OCI-M1 (cell line): Measurements from ENCODE around the gene SEMA6B.

Experiments used
- DNase-seq: peaks from one replicate; lab custom pipeline; 2025; lab: John Stamatoyannopoulos, UW

The SEMA6B gene

DNA sequence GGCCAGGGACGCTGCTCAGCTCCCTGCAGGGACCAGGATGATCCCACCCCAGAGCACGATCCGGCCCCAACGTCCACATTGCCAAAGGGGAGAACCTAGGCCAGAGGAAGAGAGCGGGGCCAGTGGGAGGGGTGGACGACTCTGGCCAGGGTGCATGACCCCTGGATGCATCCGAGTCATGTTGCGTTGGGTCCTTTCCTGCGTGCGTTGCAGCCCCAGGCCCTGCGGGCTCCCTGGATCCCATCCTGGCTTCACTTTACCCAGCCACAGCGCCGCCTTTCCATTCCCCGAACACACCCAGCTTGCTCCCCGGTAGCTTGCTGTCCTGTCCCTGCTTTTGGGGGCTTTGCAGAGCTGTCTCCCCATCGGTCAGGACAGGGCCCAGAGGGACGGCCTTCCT lies 51.7 kb downstream of the SEMA6B start:
- no peak for DNase-seq

DNA sequence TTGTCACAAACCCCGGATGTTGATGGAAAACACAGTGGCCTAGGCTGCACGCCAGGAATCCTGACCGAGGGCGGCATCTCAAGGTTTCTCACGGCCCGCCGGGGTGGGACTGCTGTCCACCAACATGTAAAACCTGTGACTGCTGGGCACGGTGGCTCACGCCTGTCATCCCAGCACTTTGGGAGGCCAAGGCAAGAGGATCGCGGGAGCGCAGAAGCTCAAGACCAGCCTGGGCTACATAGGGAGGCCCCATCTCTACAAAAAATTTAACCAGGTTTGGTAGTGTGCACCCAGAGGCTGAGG lies 52.4 kb downstream of the SEMA6B start:
- DNase-seq, result no peak

DNA sequence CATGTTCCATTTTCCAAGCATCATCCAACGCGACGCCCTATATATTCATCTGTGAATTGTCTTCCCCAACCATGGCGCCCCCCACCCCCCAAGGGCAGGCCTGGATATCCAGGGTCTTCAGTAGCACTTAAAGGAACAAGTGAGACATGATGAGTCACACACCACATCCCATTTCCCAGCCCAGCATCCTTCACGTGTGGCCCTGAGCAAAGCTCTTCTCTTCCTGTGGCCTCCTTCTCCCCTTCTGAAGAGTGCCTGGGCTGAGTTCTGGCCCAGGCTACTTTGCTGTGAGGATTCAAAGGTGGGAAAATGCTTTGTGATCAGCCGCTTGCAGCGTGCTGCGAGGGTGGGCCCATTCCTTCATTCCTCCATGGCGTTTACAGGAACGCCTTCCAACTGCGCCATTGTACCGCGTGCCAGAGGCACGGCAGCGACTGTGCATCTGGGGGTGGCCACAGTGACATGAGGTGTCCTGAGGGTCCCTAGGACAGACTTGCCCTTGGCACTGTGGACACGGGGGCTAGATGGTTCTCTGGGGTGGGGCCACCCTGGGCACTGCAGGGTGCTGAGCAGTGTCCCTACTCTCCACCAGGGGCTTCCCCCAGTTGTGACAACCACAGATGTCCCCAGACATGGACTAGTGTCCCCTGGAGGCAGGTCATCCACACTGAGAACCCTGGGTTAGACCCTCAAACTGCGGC lies 52.9 kb downstream of the SEMA6B start:
- no peak for DNase-seq

DNA sequence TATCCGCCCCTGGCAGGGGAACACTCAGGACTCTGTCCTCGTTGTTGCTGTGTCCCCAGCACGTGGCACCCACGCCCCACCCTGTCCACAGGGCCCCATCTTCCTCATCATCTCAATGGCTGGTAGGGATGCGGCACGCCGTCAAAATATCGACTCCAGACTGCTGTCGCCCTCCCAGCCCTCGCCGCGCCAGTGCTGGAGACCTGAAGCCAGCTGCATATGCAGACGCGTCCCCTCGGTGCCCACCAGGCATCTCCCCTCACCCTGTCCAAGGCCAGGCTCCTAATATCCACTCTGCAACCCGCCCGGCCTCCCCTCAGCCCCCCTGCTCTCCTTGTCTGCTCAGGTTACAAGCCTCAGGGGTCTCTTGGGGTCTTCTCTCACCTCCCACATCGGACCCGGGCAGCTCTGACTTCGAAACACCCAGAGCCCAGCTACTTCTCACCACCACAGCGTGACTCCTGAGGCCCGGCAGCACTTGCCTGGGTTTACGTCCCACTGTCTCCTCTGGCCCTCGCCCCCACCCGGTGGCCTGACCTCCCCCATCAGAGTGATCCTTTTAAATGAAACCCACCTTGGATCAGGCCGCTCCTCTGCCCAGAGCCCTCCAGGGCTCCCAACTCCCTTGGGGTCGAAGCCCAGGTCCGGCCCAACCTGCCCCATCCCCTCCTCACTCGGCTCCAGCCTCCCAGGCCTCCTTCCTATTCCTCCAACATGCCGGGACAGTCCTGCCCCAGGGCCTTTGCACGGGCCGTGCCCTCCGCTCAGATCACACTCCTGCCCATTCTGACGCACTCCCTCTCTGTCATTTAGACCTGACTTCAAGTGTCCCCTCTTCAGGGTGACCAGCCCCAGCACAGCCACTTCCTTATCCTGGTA lies 53.7 kb downstream of the SEMA6B start:
- DNase-seq, result no peak

DNA sequence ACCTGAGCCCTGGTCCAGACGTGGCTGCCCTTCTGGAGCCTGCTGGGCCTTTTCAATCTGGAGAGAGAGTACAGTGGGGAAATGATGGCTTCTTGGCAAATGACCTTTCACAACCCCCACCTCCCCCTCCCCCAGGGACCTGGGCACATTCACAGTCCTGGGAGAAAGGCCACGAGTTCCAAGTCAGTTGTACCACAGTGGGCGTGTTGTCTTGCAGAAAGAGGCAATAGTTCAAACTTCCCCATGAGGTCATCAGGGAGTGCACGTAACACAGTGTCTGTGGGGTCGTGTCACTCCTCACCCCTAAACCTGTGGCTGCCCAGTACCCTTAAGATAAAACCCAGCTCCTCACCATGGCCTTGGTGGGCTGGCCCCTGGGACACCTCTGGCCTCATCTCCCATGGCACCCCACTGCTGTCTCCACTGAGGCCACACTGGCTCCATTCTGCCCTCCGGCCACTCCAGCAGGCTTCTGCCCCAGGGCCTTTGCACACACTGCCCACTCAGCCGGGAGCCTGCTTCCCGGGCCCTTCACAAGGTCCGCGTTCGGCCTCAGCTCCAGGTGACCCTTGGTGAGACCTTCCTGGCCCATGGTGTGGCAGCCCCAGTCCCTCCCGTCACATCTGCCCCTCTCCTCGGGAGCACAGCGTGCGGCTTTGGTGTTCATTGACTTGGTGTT lies 54.5 kb downstream of the SEMA6B start:
- DNase-seq, result no peak

GRCh38 chr19:4504297-4504701 lies 55.2 kb downstream of the SEMA6B start:
- no peak for DNase-seq

GRCh38 chr19:4503825-4504170 lies 55.7 kb downstream of the SEMA6B start:
- no peak for DNase-seq

DNA sequence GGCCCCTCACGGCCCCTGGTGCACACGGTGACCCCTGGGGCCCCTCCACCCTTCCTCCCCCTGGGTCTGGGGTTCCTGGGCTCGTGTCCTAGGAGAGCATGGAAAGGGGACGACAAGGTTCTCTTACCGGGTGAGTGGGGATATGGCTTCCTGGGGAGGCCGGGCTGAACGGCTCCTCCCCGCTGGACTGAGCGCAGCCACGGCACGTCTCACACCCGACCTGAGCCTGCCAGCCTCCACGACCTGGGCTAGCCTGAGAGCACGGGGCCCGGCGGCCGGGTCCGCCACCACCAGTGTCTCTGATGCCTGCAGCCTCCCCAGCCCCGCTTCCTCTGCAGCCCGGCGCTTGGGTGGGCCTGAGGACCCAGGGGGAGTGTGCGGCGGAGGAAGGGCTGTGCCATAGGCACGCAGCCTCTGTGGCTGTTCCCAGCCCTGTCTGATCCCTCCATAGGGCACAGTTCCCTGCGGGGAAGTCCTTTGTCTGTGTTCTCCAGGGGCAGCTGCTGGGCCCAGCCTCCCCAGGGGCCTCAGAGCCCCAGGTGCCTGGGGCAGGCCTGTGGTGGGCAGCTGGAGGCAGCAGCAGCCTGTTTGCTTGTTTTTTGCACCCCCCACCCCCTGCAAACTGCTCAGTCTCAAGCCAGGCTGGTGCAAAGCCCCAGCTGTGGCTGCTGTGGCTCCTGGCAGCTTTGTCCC lies 56.2 kb downstream of the SEMA6B start:
- DNase-seq, result no peak

GRCh38 chr19:4502282-4503131 lies 57.0 kb downstream of the SEMA6B start:
- DNase-seq, result no peak

- no peak for DNase-seq
Observed at GRCh38 chr19:4501691-4502090, 57.8 kb downstream of the SEMA6B start.

DNA sequence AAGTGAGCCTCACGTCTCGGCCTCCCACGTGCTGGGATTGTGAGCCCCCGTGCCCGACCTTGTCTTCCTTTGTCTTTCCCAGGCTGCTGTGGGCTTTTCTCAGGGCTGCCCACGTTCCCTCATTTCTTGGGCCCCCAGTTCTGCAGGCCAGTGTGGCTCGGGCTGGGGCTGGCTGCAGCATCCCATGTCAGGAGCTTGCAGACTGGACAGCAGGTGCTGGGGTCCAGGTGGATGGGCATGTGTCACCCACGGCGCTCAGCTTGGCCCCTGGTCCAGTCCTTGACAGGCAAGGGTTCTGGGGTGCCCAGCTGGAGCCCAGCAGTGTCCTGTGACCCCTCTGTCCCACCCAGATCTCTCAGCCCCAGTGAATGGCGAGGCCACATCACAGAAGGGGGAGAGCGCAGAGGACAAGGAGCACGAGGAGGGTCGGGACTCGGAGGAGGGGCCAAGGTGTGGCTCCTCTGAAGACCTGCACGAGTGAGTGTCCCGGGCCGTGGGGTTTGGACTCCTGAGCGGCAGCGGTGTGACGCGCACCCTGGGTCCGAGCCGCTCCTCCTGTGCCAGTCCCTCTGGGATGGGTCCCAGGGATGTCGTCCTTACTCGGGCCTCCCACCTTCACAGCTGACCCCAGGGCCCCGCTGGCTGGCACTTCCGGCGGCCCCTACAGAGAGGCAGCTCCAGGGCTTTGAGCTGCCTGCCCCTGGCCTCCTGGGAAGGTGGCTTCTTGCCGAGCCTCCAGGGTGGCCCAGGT lies 58.5 kb downstream of the SEMA6B start:
- DNase-seq, result no peak

GRCh38 chr19:4499855-4500254 lies 59.6 kb downstream of the SEMA6B start:
- no peak for DNase-seq

DNA sequence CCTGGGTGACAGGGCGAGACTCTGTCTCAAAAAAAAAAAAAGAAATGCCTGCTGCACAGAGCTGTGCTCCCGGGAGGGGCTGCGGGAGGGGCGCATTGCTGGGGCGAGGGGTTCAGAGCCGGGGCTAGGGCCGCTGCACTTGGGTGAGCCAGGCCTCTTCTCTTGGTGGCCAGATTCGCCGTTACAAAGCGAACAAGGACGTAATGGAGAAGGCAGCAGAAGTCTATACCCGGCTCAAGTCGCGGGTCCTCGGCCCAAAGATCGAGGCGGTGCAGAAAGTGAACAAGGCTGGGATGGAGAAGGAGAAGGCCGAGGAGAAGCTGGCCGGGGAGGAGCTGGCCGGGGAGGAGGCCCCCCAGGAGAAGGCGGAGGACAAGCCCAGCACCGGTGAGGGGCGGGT lies 60.2 kb downstream of the SEMA6B start:
- no peak for DNase-seq

GRCh38 chr19:4498694-4499093 lies 60.8 kb downstream of the SEMA6B start:
- DNase-seq, result no peak

- DNase-seq, result no peak
Observed at GRCh38 chr19:4497770-4498389, 61.6 kb downstream of the SEMA6B start.

DNA sequence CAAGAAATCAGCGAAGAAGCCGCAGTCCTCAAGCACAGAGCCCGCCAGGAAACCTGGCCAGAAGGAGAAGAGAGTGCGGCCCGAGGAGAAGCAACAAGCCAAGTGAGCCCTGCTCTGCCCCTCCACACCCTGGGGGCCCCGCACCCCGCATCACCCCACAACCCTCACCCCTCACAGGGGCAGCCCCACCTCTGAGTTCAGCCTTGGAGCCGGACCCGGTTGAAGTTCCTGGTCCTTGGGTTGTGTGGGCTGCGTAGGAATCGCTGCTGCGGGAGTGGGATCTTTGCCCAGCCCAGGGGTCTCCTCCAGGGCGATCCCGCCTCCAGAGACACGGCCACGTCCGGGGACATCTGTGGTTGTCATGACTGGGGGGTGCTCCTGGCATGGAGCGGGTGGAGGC lies 63.2 kb downstream of the SEMA6B start:
- DNase-seq, result no peak

DNA sequence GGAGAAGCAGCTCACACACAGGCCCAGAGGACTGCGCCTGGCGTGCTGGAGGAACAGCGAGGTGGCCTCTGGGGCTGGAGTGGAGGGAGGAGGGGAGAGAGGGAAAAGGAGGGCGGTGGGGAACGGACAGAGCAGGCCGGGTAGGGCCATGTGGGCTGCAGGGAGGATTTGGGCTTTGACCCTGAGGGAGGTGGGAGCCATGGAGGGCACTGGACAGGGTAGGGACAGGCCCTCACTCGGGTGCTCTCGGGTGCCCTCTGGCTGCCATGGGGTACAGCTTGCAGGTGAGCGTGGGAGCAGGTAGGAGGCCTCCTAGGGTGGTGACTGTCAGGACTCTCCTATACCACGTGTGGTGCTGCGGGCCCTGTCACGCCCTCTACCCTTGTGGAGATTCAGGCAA lies 64.0 kb downstream of the SEMA6B start:
- DNase-seq, result no peak

DNA sequence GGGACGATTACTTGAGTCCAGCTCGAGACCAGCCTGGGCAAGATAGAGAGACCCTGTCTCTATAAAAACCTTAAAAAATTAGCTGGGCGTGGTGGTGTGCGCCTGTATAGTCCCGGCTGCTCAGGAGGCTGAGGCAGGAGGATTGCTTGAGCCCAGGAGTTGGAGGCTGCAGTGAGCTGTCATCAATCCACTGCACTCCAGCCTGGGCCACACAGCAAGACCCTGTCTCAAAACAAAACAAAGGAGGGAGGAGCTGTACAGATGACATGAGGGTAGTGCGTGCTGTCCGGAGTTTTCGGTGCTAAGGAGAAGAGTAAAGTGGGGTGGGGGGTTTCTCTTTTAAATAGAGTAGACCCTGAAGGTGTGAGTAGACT lies 64.8 kb downstream of the SEMA6B start:
- DNase-seq, result no peak

GRCh38 chr19:4493929-4494690 lies 65.4 kb downstream of the SEMA6B start:
- no peak for DNase-seq
